Panc1 (cell line): ENCODE measurements around the gene JSRP1.

ENCODE experiments used
- POLR2AphosphoS5 ChIP-seq: IDR thresholded peaks from 2 replicates; pipeline ENCODE4 v1.6.1; 2012; ENCODE audit warnings: mild to moderate bottlenecking, low read depth, low read length, moderate library complexity
- TF ChIP-seq, protein P1 (sequence below): fragments of 450-650 bp; IDR thresholded peaks from 2 replicates; pipeline ENCODE4 v1.5.1; 2017; ENCODE audit warnings: mild to moderate bottlenecking

DNA sequence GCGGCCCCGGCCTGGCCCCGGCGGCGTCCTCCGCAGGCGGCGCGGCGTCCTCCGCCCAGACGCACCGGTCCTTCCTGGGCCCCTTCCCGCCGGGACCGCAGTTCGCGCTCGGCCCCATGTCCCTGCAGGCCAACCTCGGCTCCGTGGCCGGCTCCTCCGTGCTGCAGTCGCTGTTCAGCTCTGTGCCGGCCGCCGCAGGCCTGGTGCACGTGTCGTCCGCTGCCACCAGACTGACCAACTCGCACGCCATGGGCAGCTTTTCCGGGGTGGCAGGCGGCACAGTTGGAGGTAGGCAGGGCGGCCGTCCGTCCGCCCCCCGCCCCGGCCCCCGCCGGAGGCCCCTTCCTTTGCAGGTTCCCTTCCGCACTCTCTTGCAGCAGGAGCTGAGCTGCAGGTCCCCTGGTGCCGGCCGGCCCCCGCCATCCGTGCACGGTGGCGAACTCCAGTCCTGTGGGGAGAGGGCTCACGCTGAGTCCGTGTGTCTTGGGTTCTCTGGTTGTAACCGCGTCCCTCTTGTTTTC is 29.3 kb downstream of the JSRP1 start:
- TF ChIP-seq, protein P1, sequence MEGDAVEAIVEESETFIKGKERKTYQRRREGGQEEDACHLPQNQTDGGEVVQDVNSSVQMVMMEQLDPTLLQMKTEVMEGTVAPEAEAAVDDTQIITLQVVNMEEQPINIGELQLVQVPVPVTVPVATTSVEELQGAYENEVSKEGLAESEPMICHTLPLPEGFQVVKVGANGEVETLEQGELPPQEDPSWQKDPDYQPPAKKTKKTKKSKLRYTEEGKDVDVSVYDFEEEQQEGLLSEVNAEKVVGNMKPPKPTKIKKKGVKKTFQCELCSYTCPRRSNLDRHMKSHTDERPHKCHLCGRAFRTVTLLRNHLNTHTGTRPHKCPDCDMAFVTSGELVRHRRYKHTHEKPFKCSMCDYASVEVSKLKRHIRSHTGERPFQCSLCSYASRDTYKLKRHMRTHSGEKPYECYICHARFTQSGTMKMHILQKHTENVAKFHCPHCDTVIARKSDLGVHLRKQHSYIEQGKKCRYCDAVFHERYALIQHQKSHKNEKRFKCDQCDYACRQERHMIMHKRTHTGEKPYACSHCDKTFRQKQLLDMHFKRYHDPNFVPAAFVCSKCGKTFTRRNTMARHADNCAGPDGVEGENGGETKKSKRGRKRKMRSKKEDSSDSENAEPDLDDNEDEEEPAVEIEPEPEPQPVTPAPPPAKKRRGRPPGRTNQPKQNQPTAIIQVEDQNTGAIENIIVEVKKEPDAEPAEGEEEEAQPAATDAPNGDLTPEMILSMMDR: no peak
- no peak for TF ChIP-seq POLR2AphosphoS5
